Fibroblast of upper back skin (primary cell): Measurements from ENCODE around the gene PIPOX.

Experiments used
- DNase-seq: peaks from one replicate; pipeline ENCODE4 v3.0.0-alpha.2; 2013

Gene PIPOX, protein sequence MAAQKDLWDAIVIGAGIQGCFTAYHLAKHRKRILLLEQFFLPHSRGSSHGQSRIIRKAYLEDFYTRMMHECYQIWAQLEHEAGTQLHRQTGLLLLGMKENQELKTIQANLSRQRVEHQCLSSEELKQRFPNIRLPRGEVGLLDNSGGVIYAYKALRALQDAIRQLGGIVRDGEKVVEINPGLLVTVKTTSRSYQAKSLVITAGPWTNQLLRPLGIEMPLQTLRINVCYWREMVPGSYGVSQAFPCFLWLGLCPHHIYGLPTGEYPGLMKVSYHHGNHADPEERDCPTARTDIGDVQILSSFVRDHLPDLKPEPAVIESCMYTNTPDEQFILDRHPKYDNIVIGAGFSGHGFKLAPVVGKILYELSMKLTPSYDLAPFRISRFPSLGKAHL

DNA sequence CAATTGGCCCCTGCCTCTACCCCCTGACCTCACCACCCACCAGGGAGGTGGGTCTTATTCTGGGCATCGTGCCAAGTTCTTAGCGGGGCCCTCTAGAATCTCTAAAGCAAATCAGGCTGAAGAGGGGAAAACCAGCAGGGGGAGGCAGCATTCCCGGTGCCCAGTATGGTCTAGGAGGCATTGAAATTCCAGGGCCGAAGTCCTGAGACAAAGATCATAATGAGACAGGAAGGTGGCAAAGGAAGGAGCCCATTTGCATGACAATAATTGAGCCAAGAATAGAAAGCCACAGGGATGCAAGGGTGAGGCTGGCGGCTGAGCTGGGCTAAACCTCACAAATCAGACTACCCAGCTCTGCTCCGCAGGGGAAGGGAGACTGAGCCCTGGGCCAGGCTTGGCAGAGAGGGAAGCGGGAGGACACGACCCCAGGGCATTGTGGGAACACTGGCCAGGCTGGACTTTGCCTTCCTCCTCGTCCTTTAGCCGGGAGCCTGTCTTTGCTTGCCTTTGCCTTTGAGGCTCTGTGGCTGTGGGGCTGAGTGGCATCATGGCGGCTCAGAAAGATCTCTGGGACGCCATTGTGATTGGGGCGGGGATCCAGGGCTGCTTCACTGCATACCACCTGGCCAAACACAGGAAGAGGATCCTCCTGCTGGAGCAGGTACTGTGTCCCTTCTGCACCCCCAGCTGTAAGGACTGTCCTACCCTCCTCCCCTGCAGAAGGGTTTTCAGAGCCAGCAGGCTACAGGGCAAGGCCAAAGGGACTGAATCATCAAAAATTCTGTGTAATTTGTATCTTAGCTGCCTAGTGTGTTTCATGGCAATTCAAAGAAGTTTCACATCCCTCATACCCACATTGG lies at the start of gene PIPOX:
PIPOX (plus strand) TSS at position 463 of the 860 bp plus-strand sequence; CDS start at position 548, 85 bp downstream.
- DNase-seq, result peak; percentile 42

DNA sequence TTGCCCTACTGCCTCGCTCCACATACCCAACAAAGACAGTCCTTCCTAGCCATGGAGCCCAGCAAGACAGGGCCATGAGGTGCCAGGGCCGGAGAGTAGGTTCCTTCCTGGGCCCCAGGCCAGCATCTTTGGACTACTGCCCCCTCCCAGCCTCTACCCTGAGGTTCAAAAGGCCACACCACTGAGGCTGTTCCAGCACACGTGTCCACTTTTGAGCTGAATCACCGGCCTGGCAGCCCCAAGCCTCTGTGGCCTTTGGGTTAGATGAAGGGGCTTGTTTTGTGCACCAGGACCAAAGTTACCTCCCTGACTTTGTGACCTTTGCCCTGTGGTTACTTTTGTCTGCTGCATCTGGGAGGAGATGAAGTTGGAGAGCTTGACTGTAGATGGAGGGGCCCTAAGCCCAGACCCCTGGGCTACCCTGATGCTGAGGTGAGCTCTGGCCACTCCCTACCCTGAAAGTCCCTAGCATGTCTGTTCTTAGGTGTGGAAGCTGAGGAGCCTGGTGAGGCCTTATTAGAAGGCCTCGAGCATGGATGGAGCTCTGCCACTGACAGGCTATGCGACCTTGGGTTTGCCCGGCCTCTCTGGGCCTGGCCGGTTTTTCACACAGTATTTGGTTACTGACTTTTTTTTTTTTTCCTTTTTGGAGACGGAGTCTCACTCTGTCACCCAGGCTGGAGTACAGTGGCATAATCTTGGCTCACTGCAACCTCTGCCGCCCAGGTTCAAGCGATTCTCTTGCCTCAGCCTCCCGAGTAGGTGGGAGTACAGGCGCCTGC lies 49.1 kb upstream of the PIPOX start:
- DNase-seq, result no peak

DNA sequence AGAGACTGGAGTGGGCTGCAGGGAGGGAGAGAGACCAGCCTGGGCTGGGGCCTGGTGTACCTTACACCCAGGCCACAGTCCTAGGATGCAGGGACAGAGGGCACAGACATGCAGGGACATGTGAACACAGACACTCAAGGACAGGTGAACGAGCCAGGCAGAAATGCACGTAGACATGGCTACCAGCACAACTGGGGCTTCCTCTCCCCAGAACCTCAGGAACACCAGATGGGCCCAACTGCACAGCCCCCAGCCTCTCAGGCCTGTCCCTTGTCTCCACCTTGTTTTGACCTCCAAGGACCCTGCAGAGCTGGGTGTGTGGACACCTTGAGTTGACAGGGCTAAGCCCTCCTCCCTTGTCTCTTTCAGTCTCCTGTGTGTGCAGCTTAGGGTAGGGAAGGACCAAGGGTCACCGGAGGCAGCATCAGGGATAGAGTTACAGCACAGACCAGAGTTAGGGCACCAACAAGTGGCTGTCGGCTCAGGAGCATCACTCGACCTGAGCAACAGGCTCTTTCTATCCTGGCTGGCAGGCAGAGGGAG lies 46.3 kb upstream of the PIPOX start:
- no peak for DNase-seq

DNA sequence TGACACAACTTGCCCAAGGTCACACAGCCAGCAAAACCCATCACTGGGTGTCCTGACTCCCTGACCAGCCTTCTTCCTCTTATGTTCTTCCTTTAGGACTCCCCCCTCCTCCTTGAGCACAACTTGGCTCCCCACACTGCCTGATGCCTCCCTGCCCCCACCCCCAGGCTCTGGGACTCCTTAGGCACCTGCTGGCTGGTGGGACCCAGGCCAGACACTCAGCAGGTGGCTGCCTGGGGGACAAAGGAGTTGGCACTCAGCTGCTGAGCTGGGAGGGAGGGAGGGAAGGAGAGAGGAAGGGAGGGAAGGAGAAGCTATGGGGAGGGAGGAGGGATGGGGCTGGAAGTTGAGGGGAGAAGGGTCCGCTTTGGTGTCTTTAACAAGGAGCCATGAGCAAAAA lies 45.1 kb upstream of the PIPOX start:
- DNase-seq, result no peak

DNA sequence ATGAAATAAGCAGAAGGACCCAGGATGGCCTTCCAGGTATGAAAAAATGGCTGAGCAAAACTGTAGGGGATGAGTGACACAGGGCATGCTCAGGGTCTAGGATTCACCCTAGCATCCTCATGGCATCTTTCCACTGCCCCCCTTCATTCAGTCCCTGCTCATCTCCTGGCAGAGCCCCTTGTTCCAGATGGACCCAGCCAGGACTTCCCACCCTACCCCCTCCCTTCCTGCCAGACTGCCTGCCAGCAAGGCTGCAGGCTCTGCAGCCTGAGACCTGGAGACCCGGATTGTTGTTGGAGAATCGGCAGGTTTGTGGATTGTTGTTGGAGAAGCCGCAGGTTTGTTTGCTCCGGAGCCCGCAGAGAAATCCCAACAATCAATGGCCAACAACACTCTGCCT lies 43.7 kb upstream of the PIPOX start:
- no peak for DNase-seq

DNA sequence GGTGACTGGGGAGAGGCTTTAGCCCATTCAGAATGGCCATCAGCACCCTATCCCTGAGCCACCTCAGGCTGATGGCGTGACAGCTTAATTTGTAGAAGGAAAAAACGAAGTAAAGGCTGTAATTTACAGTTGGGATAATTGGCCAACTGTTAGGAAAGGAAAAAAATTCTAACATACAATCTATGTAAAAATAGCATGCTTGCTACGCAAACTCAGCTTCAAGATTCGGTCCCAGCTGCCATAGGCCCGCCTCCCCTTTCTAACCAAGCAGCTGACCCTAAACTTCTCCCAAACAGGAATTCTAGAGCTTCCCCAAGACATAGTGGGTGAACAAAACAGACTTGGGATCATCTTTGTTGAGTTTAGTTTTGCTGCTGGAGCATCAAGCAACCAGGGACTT lies 42.0 kb upstream of the PIPOX start:
- DNase-seq, result no peak

DNA sequence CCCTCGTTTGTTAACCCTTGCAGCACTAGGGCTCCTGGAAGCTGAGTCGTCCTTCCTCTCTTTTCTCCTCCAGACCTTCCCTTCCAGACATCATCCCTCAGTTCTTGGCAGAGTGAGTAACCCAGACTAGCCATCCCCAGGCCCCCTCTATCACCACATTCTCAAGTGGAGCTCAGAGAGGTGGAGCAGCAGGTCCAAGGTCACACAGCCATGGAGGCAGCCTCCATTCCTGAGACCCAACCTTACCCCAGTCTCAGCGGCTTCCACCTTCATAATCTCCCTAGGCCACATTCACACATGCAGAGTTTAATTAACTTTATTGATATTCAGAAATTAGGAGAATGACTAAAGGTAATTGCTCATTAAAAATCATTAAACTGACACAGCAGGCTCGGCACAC lies 40.1 kb upstream of the PIPOX start:
- DNase-seq, result no peak

DNA sequence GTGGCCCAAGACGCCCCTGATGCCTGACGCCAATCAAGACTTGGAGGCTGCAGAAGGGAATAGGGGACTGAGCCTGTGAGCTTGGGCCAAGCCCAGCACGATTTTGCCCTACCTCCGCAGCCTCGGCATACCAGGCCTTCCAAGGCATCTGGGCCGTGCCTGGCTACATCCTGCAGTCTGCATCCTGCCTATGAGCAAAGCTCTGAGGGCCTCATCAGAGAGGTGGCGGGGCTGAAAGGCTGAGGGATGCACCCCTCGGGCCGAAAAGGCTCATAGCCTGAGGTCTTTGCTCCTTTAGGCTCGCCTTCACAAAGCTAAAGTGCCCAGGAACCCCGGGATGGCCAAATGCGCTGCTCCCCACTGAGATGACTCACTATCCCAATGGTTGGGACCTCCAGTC lies 39.7 kb upstream of the PIPOX start:
- no peak for DNase-seq

DNA sequence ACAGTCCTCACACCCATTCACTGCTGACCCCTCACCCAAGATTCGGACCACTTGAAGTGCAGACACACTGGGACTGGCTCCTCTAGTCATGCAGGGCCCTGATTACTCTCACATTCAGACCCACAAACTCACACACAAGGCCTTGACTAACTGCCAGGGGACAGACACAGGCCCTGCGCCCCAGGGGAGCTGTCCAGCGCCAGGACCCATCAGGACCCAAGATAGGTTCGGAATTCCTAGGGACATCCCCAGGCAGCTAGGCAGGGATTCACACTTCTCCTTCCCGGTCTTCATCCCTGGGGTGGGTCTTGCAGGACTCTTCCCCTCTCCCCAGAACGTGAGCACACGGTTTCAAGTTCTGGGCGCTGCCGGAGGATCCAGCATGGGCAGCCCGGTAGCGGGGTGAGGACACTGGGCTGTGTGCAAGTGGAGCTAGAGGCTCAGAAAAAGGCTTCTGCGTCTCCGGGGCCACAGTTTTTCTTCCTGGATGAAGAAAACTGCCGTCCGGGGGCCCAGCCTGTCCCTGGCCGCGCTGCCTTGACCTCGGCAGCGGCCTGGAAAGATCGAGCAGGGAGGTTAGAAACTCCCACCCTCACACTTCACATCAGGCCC lies 38.8 kb upstream of the PIPOX start:
- peak; percentile 12 for DNase-seq

DNA sequence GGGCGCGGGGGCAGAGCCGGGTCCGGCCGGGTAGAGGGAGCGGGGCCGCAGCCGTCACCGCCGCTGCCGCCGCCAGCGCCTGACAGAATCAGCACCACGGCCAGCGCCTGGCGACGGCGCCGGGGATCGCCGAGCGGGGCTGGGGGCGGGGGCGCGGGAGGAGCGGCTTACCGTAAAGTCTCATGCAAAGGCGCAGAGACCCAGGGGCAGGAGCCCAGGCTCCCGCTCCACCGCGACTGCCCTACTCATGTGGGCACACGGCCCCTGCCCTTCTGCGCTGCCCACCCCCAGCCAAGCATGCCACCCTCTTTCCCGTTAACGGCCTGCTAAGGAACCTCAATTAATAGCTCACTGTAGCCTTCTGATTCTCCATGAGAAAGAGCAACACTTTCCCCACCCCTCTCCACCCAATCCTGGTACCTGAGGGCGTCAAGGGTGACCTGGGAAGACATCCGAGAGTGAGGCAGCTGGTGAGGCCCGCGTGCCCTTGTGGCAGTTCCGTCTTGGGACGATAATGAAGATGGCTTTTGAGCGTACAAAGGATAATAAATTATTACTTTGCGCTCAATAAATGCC lies 36.9 kb upstream of the PIPOX start, which contains the start of gene SEZ6:
SEZ6 (minus strand) TSS at position 98 of the 576 bp plus-strand sequence. CDS start 164 bp downstream, outside the sequence.
- DNase-seq, result peak; percentile 57

DNA sequence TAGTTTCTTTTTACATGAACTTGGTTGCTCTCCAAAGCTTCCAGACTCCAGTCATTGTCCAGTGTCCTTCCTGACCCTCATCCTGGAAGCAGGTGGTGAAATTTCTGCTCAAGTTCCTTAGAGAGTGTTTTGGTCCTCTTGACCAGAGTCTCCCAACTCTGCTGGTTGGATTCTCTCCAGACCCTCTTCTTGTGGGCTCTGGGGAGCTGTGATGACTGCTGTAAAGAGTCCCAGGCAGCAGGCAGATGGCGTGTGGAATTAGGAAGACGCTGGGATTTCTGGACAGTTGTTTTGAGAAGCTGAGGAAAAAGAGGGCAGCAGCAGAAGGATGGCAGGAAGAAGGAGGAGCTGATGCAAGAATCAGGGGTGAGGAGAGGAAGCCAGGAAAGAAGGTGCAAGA lies 35.5 kb upstream of the PIPOX start:
- no peak for DNase-seq

DNA sequence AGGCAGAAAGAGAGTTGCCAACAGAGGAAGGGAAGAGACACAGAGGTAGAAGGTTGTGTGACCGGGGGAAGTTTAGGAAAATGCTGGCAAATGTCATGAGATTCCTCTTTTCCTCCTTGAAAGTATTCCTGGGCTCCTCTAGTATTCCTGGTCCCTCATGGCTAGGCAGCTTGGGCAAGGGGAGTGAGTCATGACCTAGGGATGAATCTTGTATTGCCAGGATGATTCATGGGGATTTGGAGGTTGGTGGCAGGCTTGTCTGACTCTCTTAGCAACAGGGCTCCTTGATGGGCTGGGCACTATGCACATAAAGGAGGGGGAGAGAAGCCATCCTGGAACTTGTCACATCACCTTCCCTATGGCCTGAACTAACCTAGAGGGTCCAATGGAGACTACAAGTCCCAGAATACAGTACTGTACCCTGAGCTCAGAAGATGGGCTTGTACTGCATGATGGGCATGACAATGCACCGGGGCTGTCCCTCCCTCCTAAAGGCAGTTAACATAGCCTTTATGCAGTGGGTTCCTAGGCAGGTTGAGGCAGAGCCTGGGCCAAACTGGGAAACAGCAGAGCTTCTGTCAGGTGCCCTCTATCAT lies 35.0 kb upstream of the PIPOX start:
- peak; percentile 36 for DNase-seq

DNA sequence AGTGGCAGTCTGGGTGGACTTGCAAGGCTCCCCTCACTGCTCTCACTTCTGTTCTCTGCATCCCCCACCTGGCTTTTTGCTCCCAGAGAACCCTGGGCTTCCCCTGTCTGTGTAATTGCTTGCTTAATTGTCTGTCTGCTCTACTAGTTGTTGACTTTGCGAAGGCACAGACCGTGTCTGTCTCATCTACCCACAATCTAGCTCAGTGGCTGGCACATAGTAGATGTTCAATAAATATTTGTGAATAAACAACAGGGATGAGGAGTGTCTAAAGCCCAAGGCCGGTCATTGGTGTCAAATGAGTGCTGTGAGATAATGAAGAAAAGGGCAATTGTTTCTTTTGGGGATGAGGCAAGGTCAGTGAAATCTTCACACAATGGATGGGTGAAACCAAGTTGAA lies 34.4 kb upstream of the PIPOX start:
- DNase-seq, result no peak

DNA sequence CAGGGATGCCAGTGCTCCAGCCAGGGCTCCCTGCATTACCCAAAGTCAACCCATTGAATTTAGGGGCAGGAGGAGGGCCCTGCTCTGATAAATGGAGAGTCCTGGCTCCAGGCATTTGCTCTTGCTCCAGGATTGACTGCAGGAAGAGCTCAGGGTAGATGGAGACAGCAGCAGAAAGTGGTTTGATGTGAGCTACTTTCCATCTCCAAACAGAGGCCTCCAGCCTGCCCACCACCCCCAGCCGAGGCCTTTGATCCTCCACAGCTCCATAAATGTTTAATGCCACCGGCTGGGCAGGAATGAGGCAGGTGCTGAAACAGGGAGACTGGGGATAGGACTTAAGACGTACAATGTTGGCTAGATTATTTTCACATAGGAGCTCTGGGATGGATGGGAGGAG lies 32.8 kb upstream of the PIPOX start:
- DNase-seq, result no peak

DNA sequence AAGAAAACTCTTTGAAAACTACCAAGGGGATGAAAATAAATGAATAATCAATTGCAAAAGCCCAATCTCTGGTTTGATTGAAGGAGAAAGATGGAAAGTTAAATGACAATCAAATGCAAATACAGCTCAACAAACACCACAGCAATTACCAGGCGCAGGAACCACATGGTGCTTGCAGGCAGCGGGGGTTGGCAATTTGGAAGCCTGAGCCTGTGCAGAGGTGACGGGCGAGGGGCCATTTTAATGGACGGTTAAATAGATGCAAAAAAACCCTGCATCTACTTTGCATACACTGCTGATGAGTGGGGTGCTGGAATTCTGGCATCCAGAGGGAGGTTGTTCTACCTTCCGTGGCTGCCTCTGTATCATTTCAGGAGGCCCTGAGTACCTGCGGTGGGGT lies 32.4 kb upstream of the PIPOX start:
- no peak for DNase-seq

DNA sequence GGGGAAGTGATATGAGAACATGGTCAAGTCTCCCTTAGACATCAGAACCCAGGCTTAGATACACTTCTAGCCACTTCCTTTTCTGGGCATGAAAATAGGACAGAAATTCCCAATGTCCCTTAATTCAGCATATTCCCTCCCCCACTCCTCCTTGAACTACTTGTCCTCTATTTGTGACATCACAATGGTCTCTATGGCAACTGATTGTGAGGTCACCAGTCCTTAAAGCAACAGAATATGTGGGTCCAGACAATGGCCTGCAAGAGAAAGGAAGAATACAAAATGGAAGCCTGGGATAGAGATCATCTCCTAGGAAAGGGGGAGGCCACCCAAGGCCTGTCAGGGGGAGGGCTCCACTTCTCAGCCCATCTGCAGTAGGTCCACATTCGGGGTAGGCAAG lies 30.4 kb upstream of the PIPOX start:
- DNase-seq, result no peak

DNA sequence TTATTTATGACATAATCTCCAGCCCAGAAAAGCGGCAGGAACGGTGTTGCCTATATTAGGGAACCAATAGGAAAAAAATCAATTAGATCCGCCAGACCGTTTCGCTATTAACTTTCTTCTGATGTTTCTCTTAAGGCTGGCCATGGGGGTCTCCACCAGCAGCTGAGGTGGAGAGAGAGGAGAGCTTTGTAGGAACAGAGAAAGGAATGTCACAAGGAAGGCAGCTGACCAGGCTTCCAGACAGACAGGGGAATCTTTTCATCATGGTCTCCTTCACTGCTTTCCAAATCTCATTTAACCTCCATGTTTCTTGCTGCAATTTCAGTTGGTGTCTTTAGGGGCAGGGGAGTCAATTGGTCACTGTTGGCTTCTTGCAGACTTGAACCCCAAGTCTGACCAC lies 28.2 kb upstream of the PIPOX start:
- no peak for DNase-seq

DNA sequence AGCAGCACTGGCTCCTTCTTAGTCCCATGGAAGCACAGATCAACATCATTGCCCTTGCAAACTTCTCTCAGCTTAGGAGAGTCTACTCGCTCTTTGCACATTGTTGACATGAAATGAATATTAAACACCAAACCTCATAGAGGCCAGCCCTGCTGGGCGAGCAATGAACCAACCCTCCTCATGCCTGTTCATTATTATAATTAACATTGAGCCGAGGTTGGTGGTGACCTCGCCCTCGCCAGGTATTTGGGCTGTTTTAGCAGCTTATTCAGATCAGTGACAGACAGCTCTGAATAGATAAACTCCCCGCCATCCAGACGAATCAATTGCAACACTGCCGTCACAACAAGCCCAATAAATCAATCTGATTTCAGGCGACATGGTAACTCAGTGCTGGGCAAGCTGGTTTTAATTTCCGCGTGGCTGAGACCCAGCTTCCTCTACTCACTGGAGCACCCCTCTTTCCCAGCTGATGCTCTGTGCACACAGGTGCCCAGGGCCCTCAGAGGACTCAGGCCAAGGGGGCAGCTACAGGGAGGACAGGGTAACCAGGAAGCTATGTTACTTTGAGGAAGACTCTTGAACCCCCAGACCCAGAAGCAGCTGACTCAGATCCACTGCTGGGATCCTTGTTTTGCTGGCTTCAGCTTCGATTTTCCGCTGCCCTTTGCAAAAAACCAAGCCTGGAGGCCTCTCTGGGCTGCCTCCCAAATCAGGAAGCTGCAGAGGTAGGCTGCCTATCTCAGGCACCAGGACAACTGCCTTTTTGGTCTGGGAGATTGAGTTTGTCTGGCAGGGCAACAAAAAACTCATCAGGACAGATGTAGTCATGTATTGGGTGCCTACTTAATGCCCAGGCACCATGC lies 26.4 kb upstream of the PIPOX start:
- no peak for DNase-seq

DNA sequence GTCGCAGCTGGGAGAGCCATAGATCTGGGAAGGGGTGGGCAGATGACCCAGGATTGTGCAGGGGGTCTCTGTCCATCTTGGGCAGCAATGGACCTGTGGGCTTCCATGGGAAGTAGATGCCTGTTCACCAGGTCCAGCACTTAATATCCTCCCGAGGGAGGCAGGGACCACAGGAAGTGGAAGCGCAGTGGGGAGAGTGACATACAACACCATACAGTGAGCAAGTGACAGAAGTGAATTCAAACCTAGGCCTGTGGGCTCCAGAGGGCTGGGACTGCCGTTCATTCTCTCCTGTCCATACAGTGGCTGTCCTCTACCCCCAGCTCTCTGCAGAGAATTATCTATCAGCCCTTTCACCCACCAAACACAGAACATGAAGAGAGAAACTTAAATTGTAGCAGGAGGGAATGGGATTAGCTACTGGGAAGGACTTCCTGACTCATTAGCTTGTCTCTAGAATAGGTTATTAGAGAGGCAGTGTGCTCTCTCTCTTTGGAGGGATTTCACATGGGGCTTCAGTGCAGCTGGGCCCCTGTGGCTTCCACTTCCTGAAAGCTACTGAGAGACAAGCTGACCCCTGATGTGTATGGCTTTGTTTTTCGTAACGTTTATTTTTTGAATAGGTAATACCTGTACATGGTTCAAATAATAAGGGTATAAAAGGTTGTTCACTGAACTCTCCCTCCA lies 24.0 kb upstream of the PIPOX start:
- DNase-seq, result no peak
